ENCODE measurements around the gene KLHL40. TPM values are rescaled to one million over a fixed set of nuclear protein-coding genes. Genes with fewer than 3 reads are reported as not detected.

Gene KLHL40
- polyA plus RNA-seq, 3 donors: 0.03 to 0.41 TPM; not detected in 1

DNA sequence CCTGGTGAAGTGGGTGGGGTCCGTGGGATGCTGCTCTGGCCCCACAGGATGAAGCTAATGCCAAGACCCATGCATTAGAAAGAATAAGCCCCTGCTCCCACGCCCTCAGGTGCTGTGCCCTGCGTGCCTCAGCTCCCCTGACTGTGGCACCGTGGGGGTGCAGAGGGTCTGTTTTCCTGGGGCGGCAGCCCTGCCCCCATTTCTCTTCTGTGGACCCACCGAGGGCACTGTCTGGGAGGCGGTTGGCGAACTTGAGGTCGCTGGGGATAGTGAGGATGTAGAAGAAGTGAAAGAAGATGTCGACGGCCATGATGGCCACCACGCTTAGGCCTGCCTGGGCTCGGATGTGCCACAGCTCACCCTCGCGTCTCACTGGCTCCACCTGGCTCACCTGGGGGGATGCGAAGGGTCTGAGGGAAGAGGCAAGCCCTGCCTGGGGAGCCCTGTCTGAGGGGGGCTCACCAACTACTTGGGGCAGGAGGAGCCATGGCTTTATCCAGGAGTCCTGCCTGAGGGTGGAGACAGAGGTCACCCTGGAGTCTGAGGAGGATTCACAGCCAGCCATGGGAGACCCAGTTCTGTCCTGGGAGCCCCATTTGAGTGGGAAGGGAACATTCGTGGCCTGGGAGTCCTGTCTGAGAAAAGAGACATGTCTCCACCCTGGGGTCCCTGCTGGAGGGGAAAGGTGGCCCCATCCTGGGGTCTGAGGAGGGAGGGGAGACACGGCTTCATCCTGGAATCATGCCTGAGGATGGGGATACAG, 12.1 kb downstream of the KLHL40 start:
- WGBS, 3 donors: 79 to 87% (median 87%) methylated on average over 18 of the region's 18 CpGs
- H3K27ac ChIP-seq (ENCODE audit: low read depth, low read length): no peak overlapping the region

DNA sequence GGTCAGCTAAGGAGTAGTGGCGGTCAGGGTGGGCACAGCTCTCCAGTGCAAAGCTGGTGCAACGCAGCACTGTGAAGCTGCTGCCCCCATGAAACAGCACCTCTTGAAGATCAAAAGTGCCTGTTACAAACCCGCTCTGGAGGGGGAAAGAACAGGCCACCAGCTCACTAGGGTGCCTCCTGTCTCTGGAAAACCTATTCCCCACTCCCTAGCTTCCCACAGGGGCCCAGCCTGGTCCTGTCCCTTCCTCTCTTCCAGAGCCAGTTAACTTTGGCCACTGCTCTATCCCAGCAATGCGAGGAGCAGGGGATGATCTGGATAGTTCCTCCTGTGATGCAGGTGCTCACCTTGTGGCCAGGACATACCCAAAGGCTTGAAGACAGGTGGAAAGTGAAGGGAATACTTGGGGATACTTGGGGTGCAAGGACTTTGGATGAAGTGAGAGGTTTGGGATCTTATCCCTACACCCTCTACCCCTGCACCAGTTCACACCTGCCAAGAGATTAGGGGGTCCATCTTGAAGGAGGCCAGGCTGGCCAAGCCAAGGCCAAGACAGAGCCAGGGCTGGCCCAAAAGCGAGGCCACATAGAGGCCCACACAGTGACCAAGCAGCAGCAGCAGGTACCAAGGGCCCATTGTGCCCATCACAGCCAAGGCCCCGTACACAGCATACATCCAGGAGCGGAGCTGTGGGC, 13.0 kb downstream of the KLHL40 start:
- 87 to 90% (median 89%) methylated on average over 7 of the region's 7 CpGs for WGBS, 3 donors
- no peak overlapping the region for H3K27ac ChIP-seq (ENCODE audit: low read depth, low read length)

DNA sequence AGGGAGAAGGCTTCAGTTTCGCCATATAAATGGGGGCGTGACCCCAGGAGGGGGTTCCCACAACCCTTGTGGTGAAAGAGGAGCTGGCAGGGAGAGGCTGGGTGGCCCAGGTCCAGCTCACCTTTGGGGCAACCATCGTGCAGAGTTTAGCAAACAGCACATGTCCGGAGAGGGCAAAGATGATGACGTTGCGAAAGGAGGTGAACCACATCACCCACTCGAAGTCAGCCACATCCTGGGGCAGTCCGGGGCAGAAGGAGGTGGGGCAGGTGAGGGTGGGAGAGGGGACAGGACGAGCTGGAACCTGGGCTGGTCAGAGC, 13.5 kb downstream of the KLHL40 start:
- 49 to 77% (median 59%) methylated on average over 9 of the region's 9 CpGs for WGBS, 3 donors

DNA sequence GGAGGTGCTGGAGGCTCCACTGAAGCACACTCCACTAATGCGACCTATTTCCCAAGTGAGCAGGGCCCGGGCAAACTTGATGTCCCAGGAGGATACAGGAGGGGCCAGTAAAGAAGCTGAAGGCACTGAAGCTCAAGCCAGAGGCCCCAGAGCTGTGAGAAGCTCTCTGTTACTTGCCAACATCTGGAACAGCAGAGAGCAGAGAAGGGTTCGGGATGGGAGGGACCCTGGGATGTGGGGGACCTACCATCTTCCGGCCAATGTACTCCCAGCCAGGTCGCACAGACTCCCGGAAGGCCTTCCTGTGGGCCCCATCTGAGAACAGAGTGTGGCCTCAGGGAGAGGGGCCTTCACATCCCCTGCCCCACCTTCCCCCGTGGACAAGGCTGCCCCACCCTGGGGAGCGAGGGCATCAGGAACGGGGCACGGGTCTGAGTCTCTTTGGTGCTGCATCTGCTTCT, 14.2 kb downstream of the KLHL40 start:
- H3K27ac ChIP-seq (ENCODE audit: low read depth, low read length): no peak overlapping the region
- 71 to 74% (median 73%) methylated on average over 10 of the region's 10 CpGs for WGBS, 3 donors

More for the DNA sequence above, 13.5 kb downstream of the KLHL40 start:
- no peak overlapping the region for H3K27ac ChIP-seq (ENCODE audit: low read depth, low read length)

DNA sequence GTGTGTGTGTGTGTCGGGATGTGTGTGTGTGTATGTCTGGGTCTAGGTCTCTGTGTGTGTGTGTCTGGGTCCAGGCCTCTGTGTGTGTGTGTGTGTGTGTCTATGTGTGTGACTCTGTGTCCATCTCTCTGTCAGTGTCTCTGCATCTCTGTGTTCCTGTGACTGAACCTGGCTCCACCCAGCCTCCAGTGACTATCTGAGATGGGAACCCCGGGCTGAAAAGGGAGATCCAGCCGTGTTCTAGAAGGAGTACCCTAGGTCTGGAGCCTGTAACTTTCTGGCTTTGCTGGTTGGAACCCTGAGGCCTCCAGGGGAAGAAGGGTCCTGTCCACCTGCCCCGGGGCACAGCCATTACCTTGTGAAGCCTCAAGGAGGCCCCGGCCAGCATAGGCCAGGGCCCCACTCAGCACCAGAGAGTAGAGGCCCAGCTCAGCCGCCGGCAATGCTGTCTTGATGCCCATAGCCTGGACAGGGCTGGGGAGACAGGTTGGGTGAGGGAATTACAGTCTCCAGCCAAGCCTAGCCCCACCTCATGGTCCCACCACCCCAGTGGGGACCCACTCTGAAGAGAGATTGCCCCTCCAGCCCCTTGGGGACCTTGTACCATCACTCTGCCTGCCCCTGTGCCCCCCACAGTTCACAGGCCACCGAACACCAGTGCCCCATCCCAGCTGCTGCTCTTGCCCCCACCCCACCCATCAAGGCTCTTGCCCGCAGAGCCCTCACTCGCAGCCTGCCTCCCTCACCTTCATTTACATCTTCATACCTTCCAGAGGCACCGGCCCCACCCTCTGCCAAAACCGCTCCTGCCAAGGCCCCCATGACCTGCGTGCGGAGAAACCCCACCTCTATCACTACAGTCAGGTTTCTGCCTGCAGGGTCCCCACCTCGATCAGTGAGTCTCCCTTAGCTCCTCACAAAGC, 15.3 kb downstream of the KLHL40 start:
- 70 to 84% (median 79%) methylated on average over 15 of the region's 15 CpGs for WGBS, 3 donors
- H3K27ac ChIP-seq (ENCODE audit: low read depth, low read length): no peak overlapping the region

DNA sequence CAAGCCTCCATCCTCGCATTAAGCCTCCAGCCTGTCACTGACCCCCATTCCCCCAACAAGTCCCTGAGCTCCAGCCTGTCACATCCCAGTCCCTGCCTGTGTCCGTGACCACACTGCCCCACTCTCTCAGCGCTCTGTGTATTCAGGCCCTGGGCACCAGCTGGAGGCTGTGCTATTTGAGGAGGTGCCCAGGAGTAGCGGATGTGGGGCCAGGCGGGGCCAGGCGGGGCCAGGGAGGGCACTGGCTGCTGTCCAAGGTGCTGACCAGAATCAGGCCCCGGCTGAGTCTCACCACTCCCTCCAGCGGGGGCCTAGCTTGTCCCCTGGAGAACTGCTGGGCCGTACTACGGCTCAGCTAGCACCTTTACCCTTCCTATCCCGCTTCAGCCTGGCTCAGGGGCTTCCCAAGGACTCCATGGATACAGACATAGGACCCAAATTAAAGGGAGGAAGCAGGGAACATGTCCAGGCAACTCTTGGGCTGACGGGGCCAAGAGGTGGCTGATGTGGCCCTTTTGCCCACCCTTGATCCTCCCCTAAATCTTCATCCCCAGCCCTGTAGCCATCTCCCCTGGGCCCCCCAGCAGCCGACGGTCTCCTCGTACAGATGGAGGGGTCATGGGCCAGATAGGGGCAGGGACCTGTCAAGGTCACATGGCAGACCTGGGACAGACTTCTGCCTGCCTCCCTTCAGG, 16.2 kb downstream of the KLHL40 start:
- WGBS, 3 donors: 29 to 33% (median 30%) methylated on average over 13 to 15 of the region's 15 CpGs
- no peak overlapping the region for H3K27ac ChIP-seq (ENCODE audit: low read depth, low read length)

DNA sequence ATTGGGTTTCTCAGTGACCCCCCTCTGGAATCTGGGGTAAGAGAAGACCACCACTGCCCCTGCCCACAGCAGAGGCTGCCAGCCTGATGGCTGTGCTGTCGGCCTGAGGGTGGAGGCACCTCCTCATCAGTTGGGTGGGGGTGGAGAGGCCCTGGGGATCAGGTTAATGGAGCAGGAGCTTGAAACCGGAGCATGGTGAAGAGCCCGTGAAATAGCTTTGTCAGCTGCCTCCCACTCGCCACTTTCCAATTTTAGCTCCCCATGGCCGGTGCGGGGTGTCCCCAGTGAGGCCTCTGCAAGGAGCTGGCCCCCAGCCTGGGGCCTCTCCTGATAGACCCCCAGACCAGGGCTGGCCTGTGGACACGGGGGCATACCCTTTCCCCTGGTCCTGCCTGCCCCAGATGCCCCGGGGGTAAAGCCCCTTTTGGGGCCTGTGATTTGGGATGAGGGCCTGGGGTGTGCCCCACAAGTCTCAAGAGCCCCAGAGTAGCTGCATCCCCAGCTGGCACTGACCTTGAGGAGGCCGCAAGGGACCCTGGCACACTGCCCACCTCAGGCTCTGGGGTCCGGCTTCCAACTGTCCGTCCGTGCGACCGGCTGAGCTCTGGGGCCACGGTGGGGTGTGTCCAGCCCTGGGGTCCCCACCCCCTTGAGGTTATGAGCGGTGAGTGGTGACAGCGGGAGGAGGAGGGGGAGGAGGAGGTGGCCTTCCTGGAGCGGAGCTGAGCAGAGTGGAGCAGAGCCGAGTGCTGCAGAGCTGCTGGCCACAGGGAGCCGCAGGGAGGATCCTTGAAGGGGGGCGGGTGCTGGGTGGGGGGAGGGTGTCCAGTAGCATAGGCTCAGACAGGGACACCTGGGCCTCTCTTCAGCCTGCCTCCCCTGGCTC, 17.0 kb downstream of the KLHL40 start, which contains the start of gene HHATL:
HHATL (minus strand) TSS at position 733 of the 886 bp plus-strand sequence. CDS start 1,972 bp downstream, outside the sequence.
- WGBS, 3 donors: 61 to 67% (median 65%) methylated on average over 20 to 21 of the region's 21 CpGs
- no peak within 1 kb of the TSS for H3K27ac ChIP-seq (ENCODE audit: low read depth, low read length)

DNA sequence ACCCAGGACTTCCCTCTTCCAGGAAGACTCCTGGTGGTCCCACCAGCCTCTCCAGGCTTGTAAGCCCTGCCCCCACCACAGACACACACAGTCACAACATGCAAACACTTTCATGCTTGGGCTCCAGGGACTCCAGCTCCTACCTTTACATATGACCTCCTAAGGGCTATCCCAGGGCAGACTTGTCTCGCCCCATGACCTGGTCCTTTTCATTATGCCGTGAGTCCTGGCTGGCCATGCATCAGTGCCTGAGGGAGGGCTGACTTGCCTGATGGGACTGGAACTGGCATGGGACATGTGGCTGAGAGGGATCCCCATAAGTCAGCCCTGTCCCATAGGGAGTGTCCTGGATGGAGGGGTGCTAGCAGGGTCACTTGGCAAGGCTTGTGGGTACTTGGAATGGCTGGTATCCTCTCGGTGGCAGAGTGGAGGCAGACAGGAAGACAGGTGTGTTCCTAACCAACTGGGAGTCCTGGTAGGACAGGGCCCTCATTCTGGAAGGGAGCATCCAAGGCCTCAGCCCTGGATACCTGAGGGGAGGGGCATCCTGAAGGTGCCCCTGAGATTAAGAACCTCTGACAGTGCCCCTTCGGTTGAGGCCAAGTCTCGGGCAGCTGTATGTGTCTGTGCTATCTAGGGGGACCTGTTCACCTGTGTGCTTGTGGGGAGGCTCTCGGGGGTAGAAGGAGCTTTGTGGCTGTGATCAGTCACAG, 17.8 kb downstream of the KLHL40 start:
- WGBS, 3 donors: 84 to 89% (median 86%) methylated on average over 6 of the region's 6 CpGs
- H3K27ac ChIP-seq (ENCODE audit: low read depth, low read length): no peak overlapping the region

DNA sequence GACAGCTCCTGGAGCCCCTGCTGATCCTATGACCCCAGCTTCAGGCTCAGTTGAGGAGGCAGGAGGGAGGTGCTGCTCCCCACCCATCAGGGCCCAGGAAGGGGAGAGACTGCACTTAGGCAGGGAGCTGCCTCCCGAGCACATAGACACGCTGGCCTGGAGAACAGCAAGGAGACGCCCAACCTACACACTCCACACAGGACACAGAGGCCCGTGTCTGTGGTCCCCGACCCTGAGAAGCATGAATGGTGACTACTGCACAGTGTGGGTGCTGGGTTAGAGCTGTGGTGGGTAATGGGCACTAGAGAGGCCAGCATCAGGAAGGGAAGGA, 18.3 kb downstream of the KLHL40 start:
- H3K27ac ChIP-seq (ENCODE audit: low read depth, low read length): no peak overlapping the region
- 70 to 80% (median 79%) methylated on average over 5 of the region's 5 CpGs for WGBS, 3 donors

DNA sequence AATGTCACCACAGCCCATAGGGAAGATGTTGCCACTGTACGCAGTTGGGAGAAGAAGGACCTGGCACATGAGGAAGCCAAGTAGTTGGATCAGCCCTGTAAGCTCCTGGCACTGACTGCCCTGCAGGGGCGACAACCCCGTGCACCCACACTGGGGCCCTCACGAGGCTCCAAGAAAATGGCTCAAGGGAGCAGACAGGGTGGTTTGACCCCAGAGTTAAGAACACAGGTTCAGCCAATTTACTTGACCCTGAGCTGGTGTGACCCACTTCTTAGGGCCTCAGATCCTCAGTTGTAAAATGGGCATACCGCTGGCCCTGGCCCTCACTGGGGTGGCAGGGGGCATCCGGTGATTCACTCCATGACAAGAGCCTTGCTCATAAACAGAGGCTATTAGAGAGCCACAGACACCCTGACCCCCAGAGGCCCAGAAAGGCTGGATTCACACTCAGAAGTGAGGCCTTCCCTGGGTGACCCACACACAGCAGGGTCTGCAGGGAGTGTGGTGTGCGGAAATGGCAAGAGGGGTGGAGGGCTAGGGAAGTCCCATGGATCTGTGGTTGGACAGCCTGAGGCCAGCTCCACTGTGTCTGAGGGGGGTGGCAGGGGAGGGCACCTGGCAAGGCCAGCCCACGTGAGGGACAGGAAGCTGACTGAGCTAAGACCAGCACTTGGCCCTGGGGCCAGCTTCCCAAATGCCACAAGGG, 19.0 kb downstream of the KLHL40 start:
- 83 to 85% (median 84%) methylated on average over 8 of the region's 8 CpGs for WGBS, 3 donors
- H3K27ac ChIP-seq (ENCODE audit: low read depth, low read length): no peak overlapping the region

DNA sequence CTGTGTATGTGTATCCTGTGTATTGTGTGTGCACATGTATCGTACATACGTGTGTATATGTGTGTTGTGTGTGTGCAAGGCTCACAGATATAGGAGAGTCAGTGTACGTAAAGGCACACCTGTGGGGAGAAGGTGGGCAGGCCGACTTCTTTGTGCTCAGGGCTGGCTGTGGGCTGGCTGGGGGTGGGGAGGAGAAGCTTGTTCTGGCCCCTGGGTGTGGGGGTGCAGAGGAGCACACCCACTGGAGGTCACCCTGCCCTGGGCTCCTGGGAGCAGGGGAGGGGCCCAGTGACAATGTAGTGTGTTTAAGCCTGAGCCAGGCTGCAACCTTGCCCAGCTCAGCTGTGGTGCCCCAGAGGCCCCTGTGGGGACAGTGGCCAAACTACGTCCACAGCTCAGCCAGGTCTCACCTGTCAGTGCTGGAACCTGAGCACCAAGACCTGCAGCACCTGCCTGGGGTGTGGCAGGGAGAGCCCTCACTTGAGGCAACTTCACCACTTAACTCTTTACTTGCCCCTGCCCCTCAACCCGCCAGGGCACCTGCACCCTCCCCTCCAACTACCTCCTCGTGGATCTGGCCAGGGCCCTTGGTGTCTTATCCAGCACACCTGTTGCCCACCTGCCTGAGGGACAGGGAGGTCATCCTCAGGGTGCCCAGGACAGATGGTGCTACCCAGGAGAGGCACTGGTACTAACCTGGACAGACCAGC, 19.9 kb downstream of the KLHL40 start:
- WGBS, 3 donors: 70 to 81% (median 80%) methylated on average over 7 of the region's 7 CpGs
- no peak overlapping the region for H3K27ac ChIP-seq (ENCODE audit: low read depth, low read length)

DNA sequence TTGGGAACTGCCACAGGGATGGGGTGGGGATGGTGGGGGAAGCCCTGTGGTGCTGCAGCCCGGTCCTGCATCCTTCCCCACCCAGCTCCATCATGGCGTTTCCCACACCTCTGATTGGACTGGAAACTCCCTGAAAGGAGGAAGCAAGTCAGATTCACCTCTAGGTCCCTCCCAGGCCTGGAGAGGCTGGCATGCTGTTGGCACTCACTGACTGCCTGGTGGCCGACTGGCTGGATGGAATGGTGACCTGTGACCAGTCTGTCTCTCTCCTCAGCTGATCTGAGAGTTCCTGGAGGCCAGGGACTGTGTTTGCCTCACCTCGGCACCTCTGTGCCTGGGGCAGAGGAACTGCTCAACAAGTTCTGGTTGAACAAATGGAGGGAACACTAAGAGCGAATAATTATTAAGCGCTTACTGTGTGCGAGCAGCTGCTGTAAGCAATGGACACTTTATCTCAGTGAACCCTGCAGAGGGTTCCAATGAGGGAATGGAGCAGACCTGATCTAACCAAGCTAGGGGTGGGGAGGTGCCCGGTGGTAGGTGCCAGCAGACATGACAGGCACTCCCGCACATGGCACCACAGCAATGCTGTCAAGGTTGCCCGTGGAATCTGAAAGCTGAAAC, 20.7 kb downstream of the KLHL40 start:
- 73 to 82% (median 78%) methylated on average over 10 of the region's 10 CpGs for WGBS, 3 donors
- H3K27ac ChIP-seq (ENCODE audit: low read depth, low read length): no peak overlapping the region

DNA sequence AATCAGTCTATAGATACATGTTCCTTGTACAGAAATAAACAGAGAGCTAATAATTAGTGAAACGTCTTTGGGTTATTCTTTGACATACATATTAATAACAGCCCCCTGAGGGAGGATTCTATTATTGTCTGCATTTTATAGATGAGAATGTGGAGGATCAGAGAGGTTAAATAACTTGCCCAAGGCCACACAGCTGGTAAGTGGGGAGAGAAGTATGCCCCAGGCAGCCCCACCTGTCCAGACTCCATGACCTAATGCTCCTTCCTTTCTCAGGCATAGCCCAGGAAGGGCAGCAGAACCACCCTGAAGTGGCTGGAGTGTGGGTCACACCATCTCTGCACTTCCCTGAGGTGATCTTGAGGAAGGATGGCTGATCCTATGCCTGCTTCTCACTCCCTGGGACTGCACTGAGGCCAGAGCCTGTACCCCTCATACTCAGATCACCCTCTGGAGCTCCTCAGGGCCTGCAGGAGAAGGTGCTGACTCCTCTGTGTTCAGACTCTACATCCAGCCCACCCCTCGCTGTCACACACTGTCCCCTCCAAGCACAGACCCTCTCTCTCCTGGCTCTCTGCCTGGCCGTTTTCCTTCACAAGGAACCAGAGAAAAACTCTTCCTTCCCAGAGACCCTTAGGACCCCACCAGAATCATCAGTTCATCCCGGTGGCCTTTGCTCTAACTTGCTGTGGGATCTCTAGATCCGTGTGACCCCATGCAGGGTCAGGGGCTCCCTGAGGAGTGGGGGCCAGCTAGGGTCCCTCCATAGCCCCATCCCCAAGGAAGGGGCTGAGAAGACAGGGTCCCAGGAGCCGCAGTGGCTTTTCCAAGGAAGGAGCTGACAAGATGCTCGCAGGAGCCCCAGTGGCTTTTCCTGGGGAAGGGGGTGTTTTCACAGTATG, 21.6 kb downstream of the KLHL40 start:
- WGBS, 3 donors: 68 to 78% (median 73%) methylated on average over 7 of the region's 7 CpGs
- no peak overlapping the region for H3K27ac ChIP-seq (ENCODE audit: low read depth, low read length)

DNA sequence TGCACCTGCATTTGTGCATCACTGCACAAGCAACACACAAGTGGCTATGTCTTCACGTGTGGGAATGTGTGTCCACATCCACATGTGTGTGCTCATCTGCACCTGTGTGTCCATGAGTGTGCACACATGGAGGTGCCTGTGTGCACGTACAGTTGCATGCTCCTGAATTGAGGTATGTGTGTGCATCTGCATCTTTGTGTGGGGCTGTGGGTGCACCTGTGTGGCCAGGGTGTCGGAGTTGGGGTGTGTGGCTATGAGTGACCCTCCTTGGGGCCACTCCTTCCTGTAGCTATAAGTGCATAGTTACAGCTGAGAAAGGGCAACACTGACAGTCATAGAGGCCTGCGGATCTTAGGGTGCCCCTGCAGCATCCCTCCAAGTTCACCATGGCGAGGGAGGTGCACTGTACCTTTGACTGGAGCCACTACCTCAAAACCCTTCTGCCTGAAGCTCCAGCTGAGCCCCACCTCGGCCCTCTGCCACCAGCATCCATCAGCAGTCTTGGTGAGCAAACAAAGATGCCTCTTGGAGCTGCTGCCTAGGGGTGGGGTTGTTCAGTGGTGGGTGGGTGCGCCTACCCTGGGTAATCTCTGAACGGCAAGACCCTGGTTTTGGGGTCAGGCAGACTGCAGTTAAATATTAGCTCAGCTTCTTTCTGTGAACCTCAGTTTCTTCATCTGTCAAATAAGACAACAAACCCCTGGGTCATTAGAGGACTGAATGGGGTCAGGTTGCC, 22.5 kb downstream of the KLHL40 start:
- no peak overlapping the region for H3K27ac ChIP-seq (ENCODE audit: low read depth, low read length)
- 63 to 83% (median 79%) methylated on average over 8 of the region's 8 CpGs for WGBS, 3 donors

All from adipose tissue (tissue), 3 donors.